Neural crest cell (in vitro differentiated cells): ENCODE results near the gene FAM217B. TPM values are rescaled to one million over a fixed set of nuclear protein-coding genes. Genes with fewer than 3 reads are reported as not detected.
A peak's percentile ranks its signal among the peaks of the same experiment; 100 is the strongest.

Experiments
- DNase-seq: peaks from one replicate; pipeline ENCODE4 v3.0.0; 2021; ENCODE audit warnings: low read depth, mixed read lengths, low spot score
- H3K27ac Mint-ChIP-seq: one replicate; pipeline ENCODE4 v1.8.0; 2021; ENCODE audit warnings: mild to moderate bottlenecking, mixed read lengths; ENCODE audit not compliant: unreplicated experiment
- H3K27me3 Mint-ChIP-seq: 2 replicates; pipeline ENCODE4 v1.8.0; 2021; ENCODE audit warnings: low read depth, mild to moderate bottlenecking, mixed read lengths
- H3K36me3 Mint-ChIP-seq: 2 replicates; pipeline ENCODE4 v1.8.0; 2021; ENCODE audit warnings: low read depth, mild to moderate bottlenecking, mixed read lengths
- H3K4me1 Mint-ChIP-seq: 2 replicates; pipeline ENCODE4 v1.8.0; 2021; ENCODE audit warnings: mixed read lengths
- H3K4me3 Mint-ChIP-seq: one replicate; pipeline ENCODE4 v1.8.0; 2021; ENCODE audit warnings: mild to moderate bottlenecking, mixed read lengths
- H3K9me3 Mint-ChIP-seq: 2 replicates; pipeline ENCODE4 v1.8.0; 2021; ENCODE audit warnings: mixed read lengths
- CTCF ChIP-seq: fragments of 200-600 bp; sonication (generic); conservative IDR thresholded peaks from 2 replicates; pipeline ENCODE4 v1.5.0; 2021; ENCODE audit warnings: antibody characterized with exemption, mild to moderate bottlenecking
- total RNA-seq: library from RNA; stranded (reverse); gene quantifications from 2 replicates; pipeline ENCODE4 v1.2.1, GENCODE V29; 2021

FAM217B gene
- total RNA-seq, 1 donor from 2014 or later, result 47.9 TPM

GRCh38 chr20:59972037-59972801, 32.0 kb downstream of the FAM217B start:
- no peak for TF ChIP-seq CTCF
- no peaks in the 10 kb centered on the region for H3K27me3 Mint-ChIP-seq
- peaks cover 9% of the 10 kb centered on the region for H3K4me1 Mint-ChIP-seq
- H3K36me3 Mint-ChIP-seq, result no peaks in the 10 kb centered on the region
- no peak overlapping the region for H3K27ac Mint-ChIP-seq
- DNase-seq, result no peak
- H3K4me3 Mint-ChIP-seq, result no peak overlapping the region
- H3K9me3 Mint-ChIP-seq, result peaks cover 2% of the 10 kb centered on the region

GRCh38 chr20:59976156-59976782, 36.1 kb downstream of the FAM217B start:
- DNase-seq, result no peak
- peaks cover 2% of the 10 kb centered on the region for H3K9me3 Mint-ChIP-seq
- no peak for TF ChIP-seq CTCF
- H3K27ac Mint-ChIP-seq, result peak overlapping the region; percentile 64
- no peaks in the 10 kb centered on the region for H3K36me3 Mint-ChIP-seq
- H3K27me3 Mint-ChIP-seq, result no peaks in the 10 kb centered on the region
- peaks cover 17% of the 10 kb centered on the region for H3K4me1 Mint-ChIP-seq
- H3K4me3 Mint-ChIP-seq, result no peak overlapping the region

GRCh38 chr20:59977086-59977485, 36.9 kb downstream of the FAM217B start:
- H3K4me3 Mint-ChIP-seq, result no peak overlapping the region
- H3K27me3 Mint-ChIP-seq, result no peaks in the 10 kb centered on the region
- peak overlapping the region; percentile 64 for H3K27ac Mint-ChIP-seq
- TF ChIP-seq CTCF, result no peak
- H3K9me3 Mint-ChIP-seq, result peaks cover 2% of the 10 kb centered on the region
- H3K36me3 Mint-ChIP-seq, result no peaks in the 10 kb centered on the region
- no peak for DNase-seq
- H3K4me1 Mint-ChIP-seq, result peaks cover 17% of the 10 kb centered on the region

- no peak for TF ChIP-seq CTCF
- Mint-ChIP-seq H3K4me1 (no peaks in the 10 kb centered on the region), H3K27ac (no peak overlapping the region), H3K9me3 (no peaks in the 10 kb centered on the region), H3K27me3 (no peaks in the 10 kb centered on the region), H3K36me3 (no peaks in the 10 kb centered on the region), H3K4me3 (no peak overlapping the region)
- no peak for DNase-seq
Measured at GRCh38 chr20:59983076-59983475, 42.9 kb downstream of the FAM217B start.

- H3K27ac Mint-ChIP-seq, result no peak overlapping the region
- no peaks in the 10 kb centered on the region for H3K27me3 Mint-ChIP-seq
- no peak overlapping the region for H3K4me3 Mint-ChIP-seq
- no peaks in the 10 kb centered on the region for H3K4me1 Mint-ChIP-seq
- TF ChIP-seq CTCF, result no peak
- H3K36me3 Mint-ChIP-seq, result no peaks in the 10 kb centered on the region
- no peaks in the 10 kb centered on the region for H3K9me3 Mint-ChIP-seq
- no peak for DNase-seq
Measured at GRCh38 chr20:59984541-59984940, 44.4 kb downstream of the FAM217B start.
